Dendritic cell treated with granulocyte-macrophage colony-stimulating factor and Interleukin-4, amounts not matched to agents 40 ng/mL and 50 ng/mL, for 4 days (primary cell): Measurements from ENCODE around the gene SNED1.

Source experiments
- H3K27ac Mint-ChIP-seq: one replicate; pipeline ENCODE4 v1.8.0; 2022; ENCODE audit warnings: mild to moderate bottlenecking, mixed read lengths
- H3K27me3 Mint-ChIP-seq: one replicate; pipeline ENCODE4 v1.8.0; 2022; ENCODE audit warnings: mild to moderate bottlenecking, mixed read lengths
- H3K36me3 Mint-ChIP-seq: one replicate; pipeline ENCODE4 v1.8.0; 2022; ENCODE audit warnings: low read depth, mixed read lengths
- H3K4me1 Mint-ChIP-seq: one replicate; pipeline ENCODE4 v1.8.0; 2022; ENCODE audit warnings: low read depth, mixed read lengths
- H3K4me3 Mint-ChIP-seq: one replicate; pipeline ENCODE4 v1.8.0; 2022; ENCODE audit warnings: mild to moderate bottlenecking, moderate library complexity, mixed read lengths
- H3K9me3 Mint-ChIP-seq: one replicate; pipeline ENCODE4 v1.8.0; 2022; ENCODE audit warnings: mixed read lengths
- intact Hi-C: fragments of 100-400 bp; cut with micrococcal nuclease; formaldehyde crosslinking; loops from one replicate; pipeline ENCODE4 v1.15.0; 2022

Gene SNED1

DNA sequence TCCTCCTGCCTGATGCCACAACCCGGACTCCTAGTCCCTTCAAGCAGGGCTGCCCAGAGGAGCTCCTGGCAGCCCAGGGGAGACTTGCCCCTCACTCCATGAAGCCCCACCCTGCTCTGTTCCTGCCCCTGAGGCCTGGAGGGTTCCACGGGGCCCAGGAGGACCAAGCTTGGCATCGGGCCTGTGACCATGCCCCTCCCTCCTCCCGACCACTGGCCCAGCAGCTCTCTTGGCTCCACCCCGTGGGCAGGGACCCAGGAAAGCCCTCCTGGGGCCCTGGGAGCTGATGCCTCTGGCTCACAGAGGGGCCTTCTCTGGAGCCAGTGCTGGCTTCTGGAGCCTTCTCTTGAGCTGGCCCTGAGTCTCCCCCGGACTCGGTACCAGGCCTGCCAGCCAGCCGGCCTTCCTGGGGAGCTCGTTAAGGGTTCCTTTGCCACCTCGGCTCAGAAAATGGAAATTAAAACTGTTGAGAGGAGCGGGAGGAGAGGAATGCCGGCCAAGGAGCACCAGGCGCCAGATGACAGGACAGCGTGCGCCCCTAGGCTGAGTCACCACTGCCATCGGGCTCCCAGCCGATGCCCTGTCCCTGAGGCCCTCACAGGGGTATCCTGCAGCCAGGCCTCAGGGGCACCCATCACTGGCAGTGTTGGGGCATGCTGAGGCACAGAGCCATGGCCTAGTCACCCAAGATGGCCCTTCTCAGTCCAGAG, 40.6 kb upstream of the SNED1 start:
- H3K27ac Mint-ChIP-seq = no peak overlapping the region
- intact Hi-C loops = no loop called here
- no peaks in the 10 kb centered on the region for H3K4me1 Mint-ChIP-seq
- no peak overlapping the region for H3K4me3 Mint-ChIP-seq
- peaks cover 17% of the 10 kb centered on the region for H3K27me3 Mint-ChIP-seq
- no peaks in the 10 kb centered on the region for H3K36me3 Mint-ChIP-seq
- no peaks in the 10 kb centered on the region for H3K9me3 Mint-ChIP-seq

- Mint-ChIP-seq H3K4me3 (no peak overlapping the region), H3K9me3 (no peaks in the 10 kb centered on the region), H3K36me3 (no peaks in the 10 kb centered on the region), H3K27me3 (peaks cover 17% of the 10 kb centered on the region), H3K27ac (peak overlapping the region; percentile 14), H3K4me1 (no peaks in the 10 kb centered on the region)
- intact Hi-C loops = no loop called here
Observed at GRCh38 chr2:240958366-240959213, 39.8 kb upstream of the SNED1 start.

DNA sequence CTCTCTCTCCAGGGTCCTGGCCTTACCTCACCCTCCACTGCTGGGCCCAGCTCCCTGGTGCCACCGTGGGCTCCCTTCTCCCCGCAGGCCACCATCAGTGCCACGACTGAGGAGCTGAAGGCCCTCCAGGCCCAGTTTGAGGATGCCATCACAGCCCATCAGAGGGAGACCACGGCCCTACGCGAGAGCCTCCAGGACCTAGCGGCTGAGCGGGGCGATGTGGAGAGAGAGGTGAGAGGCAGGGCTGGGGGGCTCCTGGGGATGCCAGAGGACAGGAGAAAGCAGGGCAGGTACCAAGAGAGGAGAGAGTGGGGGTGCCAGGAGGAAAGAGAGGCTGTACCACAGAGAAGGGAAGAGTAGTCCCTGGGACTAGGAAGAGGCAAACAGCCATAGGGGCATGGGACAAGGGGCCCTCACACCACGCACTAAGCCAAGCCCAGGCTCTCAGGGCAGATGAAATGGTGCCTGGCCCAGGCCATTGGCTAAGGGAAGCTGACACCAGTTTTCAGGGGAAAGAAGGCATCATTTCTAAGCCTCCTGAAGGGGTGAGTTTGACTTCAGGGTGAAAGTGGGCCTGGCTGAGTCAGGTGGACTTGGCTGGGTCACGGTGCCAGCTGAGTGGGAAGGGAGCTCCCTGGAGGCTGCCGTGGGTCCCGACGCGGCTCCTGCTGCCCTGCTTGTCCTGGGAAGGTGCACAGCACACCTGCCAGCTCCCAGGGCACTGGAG, 39.0 kb upstream of the SNED1 start:
- Mint-ChIP-seq H3K9me3 (no peaks in the 10 kb centered on the region), H3K27ac (peak overlapping the region; percentile 14), H3K4me3 (no peak overlapping the region), H3K36me3 (no peaks in the 10 kb centered on the region), H3K4me1 (no peaks in the 10 kb centered on the region), H3K27me3 (peaks cover 15% of the 10 kb centered on the region)
- intact Hi-C loops = no loop called here

DNA sequence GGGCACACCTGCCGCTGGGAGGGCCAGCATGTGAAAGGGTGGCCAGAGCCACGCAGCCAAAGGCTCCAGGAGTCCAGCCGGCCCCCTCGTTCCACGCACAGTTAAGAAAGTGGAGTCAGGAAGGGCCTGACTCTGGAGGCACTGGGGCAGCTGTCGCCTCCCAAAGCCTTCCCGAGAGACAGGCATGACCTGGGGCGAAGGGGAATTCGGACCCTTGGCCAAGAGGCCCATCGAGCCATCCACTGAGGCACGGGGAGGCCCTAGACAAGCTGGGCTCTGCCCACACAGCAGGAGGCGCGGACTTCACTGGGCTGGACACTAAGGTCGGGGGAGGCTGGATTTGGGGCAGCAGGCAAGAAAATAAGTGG, 38.5 kb upstream of the SNED1 start:
- Mint-ChIP-seq H3K36me3 (no peaks in the 10 kb centered on the region), H3K27ac (no peak overlapping the region), H3K9me3 (no peaks in the 10 kb centered on the region), H3K4me1 (no peaks in the 10 kb centered on the region), H3K4me3 (no peak overlapping the region), H3K27me3 (peaks cover 13% of the 10 kb centered on the region)
- intact Hi-C loops = no loop called here

GRCh38 chr2:240960309-240960970, 38.0 kb upstream of the SNED1 start:
- Mint-ChIP-seq H3K4me3 (peak overlapping the region; percentile 18), H3K36me3 (no peaks in the 10 kb centered on the region), H3K27ac (no peak overlapping the region), H3K9me3 (no peaks in the 10 kb centered on the region), H3K4me1 (no peaks in the 10 kb centered on the region), H3K27me3 (peaks cover 8% of the 10 kb centered on the region)
- intact Hi-C loops = no loop called here

GRCh38 chr2:240960971-240961876, 37.2 kb upstream of the SNED1 start:
- Mint-ChIP-seq H3K27me3 (peaks cover 7% of the 10 kb centered on the region), H3K4me3 (no peak overlapping the region), H3K9me3 (no peaks in the 10 kb centered on the region), H3K36me3 (no peaks in the 10 kb centered on the region), H3K4me1 (no peaks in the 10 kb centered on the region), H3K27ac (no peak overlapping the region)
- intact Hi-C loops = no loop called here

GRCh38 chr2:240961910-240962299, 36.5 kb upstream of the SNED1 start:
- H3K4me1 Mint-ChIP-seq = no peaks in the 10 kb centered on the region
- peaks cover 4% of the 10 kb centered on the region for H3K27me3 Mint-ChIP-seq
- no peaks in the 10 kb centered on the region for H3K36me3 Mint-ChIP-seq
- H3K4me3 Mint-ChIP-seq = no peak overlapping the region
- H3K27ac Mint-ChIP-seq = no peak overlapping the region
- H3K9me3 Mint-ChIP-seq = no peaks in the 10 kb centered on the region
- intact Hi-C loops = no loop called here

GRCh38 chr2:240962300-240963064, 35.9 kb upstream of the SNED1 start:
- no peaks in the 10 kb centered on the region for H3K36me3 Mint-ChIP-seq
- no peak overlapping the region for H3K27ac Mint-ChIP-seq
- intact Hi-C loops = no loop called here
- peak overlapping the region; percentile 28 for H3K4me3 Mint-ChIP-seq
- H3K4me1 Mint-ChIP-seq = peaks cover 5% of the 10 kb centered on the region
- H3K27me3 Mint-ChIP-seq = peaks cover 4% of the 10 kb centered on the region
- no peaks in the 10 kb centered on the region for H3K9me3 Mint-ChIP-seq

GRCh38 chr2:240963065-240963867, 35.2 kb upstream of the SNED1 start:
- Mint-ChIP-seq H3K36me3 (no peaks in the 10 kb centered on the region), H3K27me3 (peaks cover 4% of the 10 kb centered on the region), H3K9me3 (no peaks in the 10 kb centered on the region), H3K4me3 (peak overlapping the region; percentile 28), H3K27ac (no peak overlapping the region), H3K4me1 (peaks cover 5% of the 10 kb centered on the region)
- intact Hi-C loops = no loop called here

- Mint-ChIP-seq H3K9me3 (no peaks in the 10 kb centered on the region), H3K4me1 (peaks cover 5% of the 10 kb centered on the region), H3K27me3 (peaks cover 4% of the 10 kb centered on the region), H3K27ac (no peak overlapping the region), H3K4me3 (no peak overlapping the region), H3K36me3 (no peaks in the 10 kb centered on the region)
- intact Hi-C loops = no loop called here
Observed at GRCh38 chr2:240963868-240964703, 34.3 kb upstream of the SNED1 start.

DNA sequence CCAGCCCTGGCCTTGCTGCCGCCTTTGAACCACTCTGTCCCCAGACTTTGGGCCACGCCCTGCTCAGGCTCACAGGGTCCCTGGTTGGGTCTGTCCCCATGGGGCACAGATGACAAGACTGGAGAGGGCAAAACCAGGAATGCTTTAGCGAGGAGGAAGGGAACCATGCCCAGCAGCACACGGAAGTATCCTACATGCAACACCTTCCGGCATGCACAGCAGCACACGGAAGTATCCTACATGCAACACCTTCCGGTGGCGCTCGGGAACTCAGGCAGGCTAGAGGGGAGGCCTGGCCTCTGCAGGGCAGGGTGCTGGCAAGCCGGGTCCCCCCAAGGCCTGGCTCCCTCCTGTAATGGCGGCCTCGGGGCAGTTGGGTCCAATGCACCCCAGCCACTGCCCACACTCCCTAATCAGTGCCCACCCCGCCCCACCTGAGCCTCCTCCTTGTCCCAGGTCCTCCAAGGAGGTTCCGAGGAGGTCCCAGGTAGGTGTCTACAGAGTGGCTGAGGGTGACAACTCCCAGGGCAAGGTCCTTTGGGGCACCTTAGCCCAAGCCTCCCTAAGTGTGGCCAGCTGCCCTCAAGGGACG, 33.6 kb upstream of the SNED1 start:
- intact Hi-C loops = no loop called here
- Mint-ChIP-seq H3K4me1 (peaks cover 5% of the 10 kb centered on the region), H3K27ac (no peak overlapping the region), H3K36me3 (no peaks in the 10 kb centered on the region), H3K27me3 (peaks cover 1% of the 10 kb centered on the region), H3K9me3 (no peaks in the 10 kb centered on the region), H3K4me3 (peak overlapping the region; percentile 54)
